B cell (primary cell): Measurements from ENCODE around the gene KCTD6. TPM values are rescaled to one million over a fixed set of nuclear protein-coding genes. Genes with fewer than 3 reads are reported as not detected.

Experiments
- ATAC-seq: fragments of 200-7000 bp; cut with Tn5 transposase; one replicate; pipeline ENCODE4 v1.10.0; 2021; ENCODE audit warnings: low read depth, mild to moderate bottlenecking, moderate number of reproducible peaks, moderate library complexity
- CTCF ChIA-PET: fragments of 350-600 bp; sonication (Branson Sonifier 250); formaldehyde crosslinking; loops from one replicate; lab custom pipeline; 2021; ENCODE audit warnings: antibody characterized with exemption, inconsistent platforms; lab: Charles Lee
- POLR2A ChIA-PET: fragments of 350-600 bp; sonication (Branson Sonifier 250); formaldehyde crosslinking; loops from one replicate; lab custom pipeline; 2021; ENCODE audit warnings: antibody characterized with exemption; lab: Charles Lee
- DNase-seq: peaks from one replicate; pipeline ENCODE4 v3.0.0; 2013
- H2AFZ ChIP-seq: 2 replicates; pipeline ENCODE4 v1.6.1; 2012; ENCODE audit warnings: mild to moderate bottlenecking, low read depth, low read length; ENCODE audit not compliant: insufficient read depth, poor library complexity, severe bottlenecking
- H3K27ac ChIP-seq, 2 donors: 1 replicate in 1 of 2; 2 replicates in 1 of 2; pipeline ENCODE4 v1.5.1; 2012 to 2013; ENCODE audit warnings: low read length in 2 of 2, mild to moderate bottlenecking in 2 of 2, moderate library complexity in 1 of 2
- H3K27me3 ChIP-seq, 4 experiments: fragments of 200-600 bp in 1 of 4; sonication (generic) in 1 of 4; replicated peaks in 1 of 4; 1 replicate in 2 of 4; 2 replicates in 2 of 4; pipeline versions ENCODE4 v1.6.1 to v1.7.0; 2013 to 2016; ENCODE audit warnings: low read length in 3 of 4, mild to moderate bottlenecking in 2 of 4, mixed read lengths in 1 of 4, moderate library complexity in 1 of 4; ENCODE audit not compliant: insufficient read depth in 4 of 4, control insufficient read depth in 3 of 4; ENCODE audit errors: control extremely low read depth in 1 of 4
- H3K36me3 ChIP-seq, 2 experiments: replicated peaks in 1 of 2; 1 replicate in 1 of 2; 2 replicates in 1 of 2; pipeline versions ENCODE4 v1.6.1 to v1.7.1; 2013; ENCODE audit warnings: low read length in 1 of 2; ENCODE audit not compliant: insufficient read depth in 2 of 2, control insufficient read depth in 1 of 2; ENCODE audit errors: control extremely low read depth in 1 of 2, extremely low read depth in 1 of 2
- H3K4me1 ChIP-seq, 2 donors: fragments of 200-600 bp in 1 of 2; sonication (generic) in 1 of 2; 1 replicate in 1 of 2; 2 replicates in 1 of 2; pipeline versions ENCODE4 v1.5.1 to v1.6.1; 2013 to 2017; ENCODE audit warnings: low read length in 2 of 2; ENCODE audit not compliant: control insufficient read depth in 2 of 2, insufficient read depth in 2 of 2
- H3K4me2 ChIP-seq: replicated peaks from 2 replicates; pipeline ENCODE3; 2012; ENCODE audit warnings: mild to moderate bottlenecking, low read depth, low read length; ENCODE audit not compliant: poor library complexity, severe bottlenecking
- H3K4me3 ChIP-seq, 5 experiments: fragments of 200-600 bp in 1 of 5; sonication (generic) in 1 of 5; 1 replicate in 3 of 5; 2 replicates in 2 of 5; pipeline versions ENCODE4 v1.5.1 to v1.7.0; 2011 to 2016; ENCODE audit warnings: low read length in 4 of 5, mild to moderate bottlenecking in 4 of 5, low read depth in 2 of 5, control low read depth in 1 of 5, moderate library complexity in 1 of 5; ENCODE audit not compliant: insufficient read depth in 1 of 5; ENCODE audit errors: control extremely low read depth in 1 of 5, extremely low read depth in 1 of 5
- H3K79me2 ChIP-seq: fragments of 200-600 bp; sonication (generic); one replicate; pipeline ENCODE4 v1.6.0; 2016; ENCODE audit warnings: low read length; ENCODE audit not compliant: control insufficient read depth, insufficient read depth
- H3K9ac ChIP-seq: fragments of 200-600 bp; sonication (generic); 2 replicates; pipeline ENCODE4 v1.6.1; 2017; ENCODE audit warnings: mild to moderate bottlenecking, low read length, moderate library complexity
- H3K9me3 ChIP-seq, 3 donors: one replicate each; pipeline versions ENCODE4 v1.6.1 to v1.7.1; 2013; ENCODE audit warnings: low read length in 2 of 3; ENCODE audit not compliant: control insufficient read depth in 2 of 3, insufficient read depth in 1 of 3; ENCODE audit errors: control extremely low read depth in 1 of 3
- H4K20me1 ChIP-seq: 2 replicates; pipeline ENCODE4 v1.6.0; 2012; ENCODE audit warnings: mild to moderate bottlenecking, low read length; ENCODE audit not compliant: insufficient read depth, control insufficient read depth, poor library complexity, severe bottlenecking
- H3K27ac Mint-ChIP-seq: one replicate; pipeline ENCODE4 v1.8.0; 2021; ENCODE audit warnings: mixed read lengths
- H3K27me3 Mint-ChIP-seq: one replicate; pipeline ENCODE4 v1.8.0; 2021; ENCODE audit warnings: mixed read lengths
- H3K4me1 Mint-ChIP-seq: one replicate; pipeline ENCODE4 v1.8.0; 2021; ENCODE audit warnings: mixed read lengths
- H3K4me3 Mint-ChIP-seq: one replicate; pipeline ENCODE4 v1.8.0; 2021; ENCODE audit warnings: mixed read lengths
- H3K9me3 Mint-ChIP-seq: one replicate; pipeline ENCODE4 v1.8.0; 2022; ENCODE audit warnings: mixed read lengths; ENCODE audit not compliant: insufficient read depth
- EZH2 ChIP-seq: IDR thresholded peaks from 2 replicates; pipeline ENCODE4 v1.6.1; 2012; ENCODE audit warnings: borderline replicate concordance, low read depth, mild to moderate bottlenecking, moderate library complexity, low read length; ENCODE audit not compliant: insufficient read depth, poor library complexity, severe bottlenecking
- WGBS: methylation state at CpG from one replicate; pipeline ENCODE4 v1.1.5; 2013; ENCODE audit warnings: missing lambda C conversion rate; ENCODE audit not compliant: insufficient coverage; 5-methylcytosine and 5-hydroxymethylcytosine counted together
- intact Hi-C: fragments of 100-400 bp; cut with micrococcal nuclease; formaldehyde crosslinking; loops from one replicate; pipeline ENCODE4 v1.10.0; 2022
- polyA plus RNA-seq: library from polyadenylated mRNA; depleted of rRNA; stranded (reverse); fragments of >200 nt; gene quantifications from 2 replicates; pipeline ENCODE4 v1.2.3, GENCODE V29; 2012
- total RNA-seq, 2 donors: library from RNA; stranded (reverse); fragments of 120-200 nt in 1 of 2; gene quantifications; 1 replicate in 1 of 2; 2 replicates in 1 of 2; pipeline versions ENCODE4 v1.2.3 to v1.2.4, GENCODE V29; 2013 to 2022
- TF ChIP-seq, protein P1 (sequence below): fragments of 200-600 bp; IDR thresholded peaks from one replicate; pipeline ENCODE4 v1.8.0; 2022; ENCODE audit warnings: antibody characterized with exemption, mild to moderate bottlenecking

The KCTD6 gene
- total and polyA plus RNA-seq, 2 donors (not counting 1 experiment from before 2014, with no cell fraction given) = 7.4 to 14.6 TPM

- Histone ChIP-seq H3K9ac (no peak overlapping the region), H3K36me3 (no peaks in the 10 kb centered on the region), H3K9me3 (peaks cover 2 to 28% (median 22%) of the 10 kb centered on the region in 3 donors), H2AFZ (no peak overlapping the region), H3K4me1 (no peaks in the 10 kb centered on the region), H3K27ac (no peak overlapping the region), H3K4me3 (no peak overlapping the region), H3K79me2 (no peaks in the 10 kb centered on the region), H3K27me3 (peaks cover 0 to 2% (median 0%) of the 10 kb centered on the region in 4 experiments), H3K4me2 (no peak overlapping the region), H4K20me1 (no peaks in the 10 kb centered on the region)
- DNase-seq (no peak), ATAC-seq (no peak)
- WGBS = no CpG with 5 or more reads among the region's 1 CpG
- no peak for TF ChIP-seq EZH2
- TF ChIP-seq, protein P1, sequence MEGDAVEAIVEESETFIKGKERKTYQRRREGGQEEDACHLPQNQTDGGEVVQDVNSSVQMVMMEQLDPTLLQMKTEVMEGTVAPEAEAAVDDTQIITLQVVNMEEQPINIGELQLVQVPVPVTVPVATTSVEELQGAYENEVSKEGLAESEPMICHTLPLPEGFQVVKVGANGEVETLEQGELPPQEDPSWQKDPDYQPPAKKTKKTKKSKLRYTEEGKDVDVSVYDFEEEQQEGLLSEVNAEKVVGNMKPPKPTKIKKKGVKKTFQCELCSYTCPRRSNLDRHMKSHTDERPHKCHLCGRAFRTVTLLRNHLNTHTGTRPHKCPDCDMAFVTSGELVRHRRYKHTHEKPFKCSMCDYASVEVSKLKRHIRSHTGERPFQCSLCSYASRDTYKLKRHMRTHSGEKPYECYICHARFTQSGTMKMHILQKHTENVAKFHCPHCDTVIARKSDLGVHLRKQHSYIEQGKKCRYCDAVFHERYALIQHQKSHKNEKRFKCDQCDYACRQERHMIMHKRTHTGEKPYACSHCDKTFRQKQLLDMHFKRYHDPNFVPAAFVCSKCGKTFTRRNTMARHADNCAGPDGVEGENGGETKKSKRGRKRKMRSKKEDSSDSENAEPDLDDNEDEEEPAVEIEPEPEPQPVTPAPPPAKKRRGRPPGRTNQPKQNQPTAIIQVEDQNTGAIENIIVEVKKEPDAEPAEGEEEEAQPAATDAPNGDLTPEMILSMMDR = no peak
- Mint-ChIP-seq H3K27ac (no peak overlapping the region), H3K27me3 (no peaks in the 10 kb centered on the region), H3K4me1 (no peaks in the 10 kb centered on the region), H3K4me3 (no peak overlapping the region), H3K9me3 (peaks cover 11% of the 10 kb centered on the region)
- intact Hi-C loops = no loop called here
- ChIA-PET CTCF (interaction anchor here (2.0 kb wide), 1 partner anchor 11 kb away, joined by 6 read pairs; no protein-coding TSS in a partner anchor), POLR2A (no interaction called here)
Observed at GRCh38 chr3:58452176-58452575, 39.7 kb upstream of the KCTD6 start.

- H3K9me3 ChIP-seq = peaks cover 1 to 36% (median 19%) of the 10 kb centered on the region in 3 donors
- Mint-ChIP-seq H3K4me1 (peaks cover 7% of the 10 kb centered on the region), H3K27ac (no peak overlapping the region), H3K4me3 (no peak overlapping the region), H3K27me3 (no peaks in the 10 kb centered on the region), H3K9me3 (peaks cover 7% of the 10 kb centered on the region)
- H3K27ac ChIP-seq = no peak overlapping the region
- ChIA-PET POLR2A (interaction anchor here (0.6 kb wide), 1 partner anchor 244 kb away, joined by 3 read pairs; no protein-coding TSS in a partner anchor), CTCF (interaction anchor here (0.9 kb wide), 1 partner anchor 72 kb away, joined by 3 read pairs; no protein-coding TSS in a partner anchor)
- no peaks in the 10 kb centered on the region for H3K36me3 ChIP-seq
- DNase-seq = no peak
- no peak overlapping the region for H3K4me3 ChIP-seq
- H3K4me2 ChIP-seq = no peak overlapping the region
- peaks cover 0 to 2% (median 0%) of the 10 kb centered on the region in 4 experiments for H3K27me3 ChIP-seq
- H2AFZ ChIP-seq = no peak overlapping the region
- H3K4me1 ChIP-seq = peaks cover 7 to 9% of the 10 kb centered on the region in 2 donors
- no peak for TF ChIP-seq EZH2
- TF ChIP-seq, protein P1 = no peak
- no peak overlapping the region for H3K9ac ChIP-seq
- no peak for ATAC-seq
- no peaks in the 10 kb centered on the region for H4K20me1 ChIP-seq
- no CpG with 5 or more reads among the region's 4 CpGs for WGBS
- no peaks in the 10 kb centered on the region for H3K79me2 ChIP-seq
- intact Hi-C loops = no loop called here
Observed at GRCh38 chr3:58459160-58459559, 32.7 kb upstream of the KCTD6 start.
